Coronary artery (tissue), 2 donors: Measurements from ENCODE around the gene TMEM43.

Experiments
- DNase-seq: peaks from one replicate; pipeline ENCODE4 v3.0.0-alpha.2; 2017; ENCODE audit warnings: low spot score
- H3K27ac ChIP-seq, 2 donors: fragments of 200-600 bp; sonication (generic); one replicate each; pipeline ENCODE4 v1.5.1; 2016 to 2019
- H3K4me3 ChIP-seq: fragments of 200-600 bp; sonication (generic); 2 replicates; pipeline ENCODE4 v1.5.1; 2016; ENCODE audit warnings: mild to moderate bottlenecking, moderate library complexity
- TF ChIP-seq, protein P1 (sequence below): fragments of 200-600 bp; sonication (generic); IDR thresholded peaks from one replicate; pipeline ENCODE4 v1.5.1; 2019; ENCODE audit warnings: antibody characterized with exemption

Gene TMEM43

DNA sequence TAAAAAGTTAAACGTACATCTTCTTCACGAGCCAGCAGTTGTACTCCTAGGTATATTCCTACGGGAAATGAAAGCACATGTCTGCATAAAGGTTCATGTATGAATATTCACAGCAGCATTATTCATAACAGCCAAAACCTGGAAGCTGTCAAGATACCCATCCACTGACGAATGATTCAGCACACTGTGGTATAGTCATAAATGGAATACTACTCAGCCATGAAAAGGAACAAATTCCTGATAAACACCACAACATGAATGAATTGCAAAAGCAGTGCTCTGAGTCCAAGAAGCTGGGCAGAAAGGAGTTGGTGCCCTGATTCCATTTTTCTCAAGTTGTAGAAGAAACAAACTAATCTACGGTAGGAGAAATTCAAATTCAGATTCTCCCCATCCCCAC lies 3.9 kb downstream of the TMEM43 start:
- TF ChIP-seq, protein P1, sequence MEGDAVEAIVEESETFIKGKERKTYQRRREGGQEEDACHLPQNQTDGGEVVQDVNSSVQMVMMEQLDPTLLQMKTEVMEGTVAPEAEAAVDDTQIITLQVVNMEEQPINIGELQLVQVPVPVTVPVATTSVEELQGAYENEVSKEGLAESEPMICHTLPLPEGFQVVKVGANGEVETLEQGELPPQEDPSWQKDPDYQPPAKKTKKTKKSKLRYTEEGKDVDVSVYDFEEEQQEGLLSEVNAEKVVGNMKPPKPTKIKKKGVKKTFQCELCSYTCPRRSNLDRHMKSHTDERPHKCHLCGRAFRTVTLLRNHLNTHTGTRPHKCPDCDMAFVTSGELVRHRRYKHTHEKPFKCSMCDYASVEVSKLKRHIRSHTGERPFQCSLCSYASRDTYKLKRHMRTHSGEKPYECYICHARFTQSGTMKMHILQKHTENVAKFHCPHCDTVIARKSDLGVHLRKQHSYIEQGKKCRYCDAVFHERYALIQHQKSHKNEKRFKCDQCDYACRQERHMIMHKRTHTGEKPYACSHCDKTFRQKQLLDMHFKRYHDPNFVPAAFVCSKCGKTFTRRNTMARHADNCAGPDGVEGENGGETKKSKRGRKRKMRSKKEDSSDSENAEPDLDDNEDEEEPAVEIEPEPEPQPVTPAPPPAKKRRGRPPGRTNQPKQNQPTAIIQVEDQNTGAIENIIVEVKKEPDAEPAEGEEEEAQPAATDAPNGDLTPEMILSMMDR: no peak
- H3K27ac ChIP-seq: no peak overlapping the region
- no peak for DNase-seq
- no peak overlapping the region for H3K4me3 ChIP-seq

DNA sequence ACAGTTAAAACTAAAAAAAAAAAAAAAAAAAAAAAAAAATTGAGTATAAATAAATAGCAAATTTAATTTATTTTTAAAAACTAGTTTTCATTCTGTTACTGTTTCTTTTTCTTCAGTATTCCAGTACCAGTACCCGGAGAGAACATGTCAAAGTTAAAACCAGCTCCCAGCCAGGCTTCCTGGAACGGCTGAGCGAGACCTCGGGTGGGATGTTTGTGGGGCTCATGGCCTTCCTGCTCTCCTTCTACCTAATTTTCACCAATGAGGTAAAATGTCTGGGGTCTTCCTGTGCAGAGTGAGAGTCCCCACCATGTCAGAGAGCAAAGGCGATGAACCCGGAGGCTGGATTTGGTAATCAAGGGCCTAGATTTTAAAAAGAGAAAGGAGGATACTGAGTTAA lies 4.4 kb downstream of the TMEM43 start:
- H3K27ac ChIP-seq: no peak overlapping the region
- TF ChIP-seq, protein P1: no peak
- no peak overlapping the region for H3K4me3 ChIP-seq
- DNase-seq: no peak

DNA sequence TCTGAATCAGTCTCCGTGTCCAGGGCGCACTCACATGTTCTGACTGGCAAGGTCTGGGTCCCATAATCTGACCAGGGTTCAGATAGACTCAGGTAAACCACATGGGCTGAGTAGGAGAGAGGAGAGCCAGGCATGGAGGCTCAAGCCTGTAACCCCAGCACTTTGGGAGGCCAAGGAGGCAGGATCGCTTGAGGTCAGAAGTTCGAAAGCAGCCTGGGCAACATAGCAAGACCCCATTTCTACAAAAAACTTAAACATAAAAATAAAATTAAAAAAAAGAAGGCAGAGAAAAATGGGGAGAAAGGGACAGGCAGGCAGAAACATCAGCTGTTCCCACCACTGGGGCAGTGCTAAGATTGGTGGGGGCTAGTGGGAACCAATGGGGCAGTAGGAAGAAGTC lies 5.4 kb downstream of the TMEM43 start:
- TF ChIP-seq, protein P1: no peak
- H3K27ac ChIP-seq: no peak overlapping the region
- no peak overlapping the region for H3K4me3 ChIP-seq
- DNase-seq: no peak

DNA sequence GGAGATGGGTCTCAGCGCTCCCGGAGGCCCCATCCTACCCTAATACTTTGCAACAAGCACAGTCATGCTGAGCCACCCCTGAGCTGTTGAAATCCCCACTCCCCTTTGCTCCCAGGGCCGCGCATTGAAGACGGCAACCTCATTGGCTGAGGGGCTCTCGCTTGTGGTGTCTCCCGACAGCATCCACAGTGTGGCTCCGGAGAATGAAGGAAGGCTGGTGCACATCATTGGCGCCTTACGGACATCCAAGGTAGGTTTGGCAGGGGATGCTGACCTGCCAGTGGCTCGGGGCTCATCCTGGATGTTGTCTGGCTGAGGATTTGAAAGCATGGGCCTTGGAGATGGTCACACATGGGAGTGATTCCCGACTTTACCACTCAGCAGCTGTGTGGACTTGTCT lies 5.9 kb downstream of the TMEM43 start:
- TF ChIP-seq, protein P1: no peak
- Histone ChIP-seq H3K4me3 (no peak overlapping the region), H3K27ac (peak overlapping the region in 1 of 2 donors; percentile 9)
- no peak for DNase-seq

DNA sequence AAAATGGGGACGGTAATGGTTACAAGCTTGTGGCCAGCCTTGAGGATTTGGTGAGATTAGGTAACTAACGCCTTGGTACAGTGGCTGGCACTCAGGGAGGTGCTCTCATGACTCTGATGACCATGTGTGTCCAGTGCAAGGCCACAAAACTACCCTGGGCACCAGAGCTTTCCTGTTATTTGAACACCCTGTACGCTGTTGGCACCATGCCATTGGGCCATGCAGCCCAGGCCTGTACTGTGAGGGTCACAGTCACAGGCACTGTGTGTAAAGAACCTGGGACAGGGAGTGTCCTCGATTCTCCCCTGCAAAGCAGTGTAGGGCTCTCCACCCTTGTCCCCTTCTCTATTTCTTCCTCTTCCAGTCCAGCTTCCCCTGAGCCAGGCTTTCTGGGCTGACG lies 6.3 kb downstream of the TMEM43 start:
- DNase-seq: no peak
- Histone ChIP-seq H3K4me3 (no peak overlapping the region), H3K27ac (peak overlapping the region in 1 of 2 donors; percentile 14)
- TF ChIP-seq, protein P1: no peak

DNA sequence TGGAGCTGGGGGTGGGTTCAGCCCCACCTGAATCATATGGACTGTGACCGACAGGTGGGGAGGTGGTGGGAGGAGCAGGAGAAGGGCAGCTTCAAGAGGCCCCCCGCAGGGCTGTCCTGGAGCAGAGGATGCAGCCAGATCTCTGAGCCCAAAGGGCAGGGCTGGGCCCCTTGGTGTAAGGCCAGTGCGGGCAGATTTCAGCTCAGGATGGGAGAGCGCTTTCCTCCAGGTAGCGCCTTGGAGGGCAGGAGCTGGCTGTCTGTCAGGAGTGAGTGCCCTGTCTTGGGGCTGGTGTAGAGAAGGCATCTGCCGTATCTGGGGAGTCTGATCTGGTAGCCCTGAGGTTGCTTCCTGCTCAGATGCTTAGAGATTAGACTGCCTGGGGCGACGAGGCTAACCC lies 7.3 kb downstream of the TMEM43 start:
- DNase-seq: no peak
- Histone ChIP-seq H3K4me3 (no peak overlapping the region), H3K27ac (no peak overlapping the region)
- TF ChIP-seq, protein P1: no peak

DNA sequence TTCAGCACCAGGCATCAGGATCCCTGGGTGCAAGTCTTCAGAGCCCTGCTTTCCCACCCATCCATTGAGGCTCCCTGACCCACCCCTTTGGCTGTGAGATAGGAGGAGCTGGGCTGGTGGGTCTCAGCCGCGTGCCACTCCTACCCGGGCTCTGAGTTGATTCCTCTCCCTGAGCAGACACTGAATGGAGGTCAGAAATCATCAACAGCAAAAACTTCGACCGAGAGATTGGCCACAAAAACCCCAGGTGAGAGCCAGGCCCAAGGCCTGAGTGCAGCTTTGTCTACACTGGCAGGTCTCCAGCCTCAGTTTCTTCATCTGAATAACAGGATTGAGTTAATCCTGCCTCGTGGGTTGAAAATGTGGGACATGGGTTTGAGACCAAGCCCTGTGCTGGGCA lies 7.8 kb downstream of the TMEM43 start:
- H3K27ac ChIP-seq: no peak overlapping the region
- H3K4me3 ChIP-seq: no peak overlapping the region
- DNase-seq: no peak
- TF ChIP-seq, protein P1: no peak
